ENCODE results near the gene TRIM41.

GRCh38 chr5:181221792-181222629 is 1.1 kb upstream of the TRIM41 start:
- TF ChIP-seq POLR2A (IDR thresholded peaks at IDR 0.05) (peak; percentile 24 to 38), CTCF (IDR thresholded peaks at IDR 0.05) (no peak)
